SK-N-SH treated with all-trans-retinoic acid at 6 μM for 48 hours (cell line): Measurements from ENCODE around the gene OVCA2.

Source experiments
- ATAC-seq: fragments of 200-7000 bp; cut with Tn5 transposase; 3 replicates; pipeline ENCODE4 v1.9.1; 2020; ENCODE audit warnings: mild to moderate bottlenecking, moderate library complexity
- ARNTL ChIP-seq: fragments of 450-650 bp; formaldehyde crosslinking; IDR thresholded peaks from 2 replicates; pipeline ENCODE4 v1.5.0; 2020; ENCODE audit warnings: low read depth, mild to moderate bottlenecking, moderate library complexity, borderline replicate concordance
- BACH2 ChIP-seq: fragments of 250-450 bp; sonication (Bioruptor Pico); IDR thresholded peaks from 2 replicates; pipeline ENCODE4 v1.9.0; 2021; ENCODE audit warnings: mild to moderate bottlenecking, borderline replicate concordance
- CREB5 ChIP-seq: fragments of 250-450 bp; sonication (Bioruptor Pico); IDR thresholded peaks from 2 replicates; pipeline ENCODE4 v1.5.1; 2020; ENCODE audit warnings: low read depth, mild to moderate bottlenecking, moderate library complexity
- CSDC2 ChIP-seq: fragments of 250-450 bp; sonication (Bioruptor Pico); IDR thresholded peaks from 2 replicates; pipeline ENCODE4 v1.5.0; 2020; ENCODE audit warnings: mild to moderate bottlenecking, moderate library complexity
- CSRNP3 ChIP-seq: fragments of 250-450 bp; sonication (Bioruptor Pico); IDR thresholded peaks from 2 replicates; pipeline ENCODE4 v1.5.1; 2021; ENCODE audit warnings: mild to moderate bottlenecking, moderate library complexity
- ESRRG ChIP-seq: fragments of 250-450 bp; sonication (Bioruptor Pico); IDR thresholded peaks from 2 replicates; pipeline ENCODE4 v1.6.1; 2021; ENCODE audit warnings: mild to moderate bottlenecking
- GLIS3 ChIP-seq: fragments of 250-450 bp; sonication (Bioruptor Pico); IDR thresholded peaks from 2 replicates; pipeline ENCODE4 v1.5.0; 2020; ENCODE audit warnings: mild to moderate bottlenecking, moderate library complexity
- ISL1 ChIP-seq: fragments of 250-450 bp; sonication (Bioruptor Pico); IDR thresholded peaks from 2 replicates; pipeline ENCODE4 v2.1.2; 2022; ENCODE audit warnings: mild to moderate bottlenecking, moderate library complexity
- OSR1 ChIP-seq: fragments of 250-450 bp; sonication (Bioruptor Pico); IDR thresholded peaks from 2 replicates; pipeline ENCODE4 v1.8.0; 2022; ENCODE audit warnings: moderate library complexity, mild to moderate bottlenecking, inconsistent platforms
- PATZ1 ChIP-seq: fragments of 250-450 bp; sonication (Bioruptor Pico); IDR thresholded peaks from 2 replicates; pipeline ENCODE4 v1.8.0; 2020; ENCODE audit warnings: mild to moderate bottlenecking, moderate library complexity, borderline replicate concordance
- POU6F1 ChIP-seq: fragments of 250-450 bp; sonication (Bioruptor Pico); IDR thresholded peaks from 2 replicates; pipeline ENCODE4 v1.8.0; 2021; ENCODE audit warnings: low read depth, mild to moderate bottlenecking, moderate library complexity, borderline replicate concordance
- PPARA ChIP-seq: fragments of 250-450 bp; sonication (Bioruptor Pico); IDR thresholded peaks from 2 replicates; pipeline ENCODE4 v1.5.0; 2020; ENCODE audit warnings: mild to moderate bottlenecking, borderline replicate concordance
- RARB ChIP-seq: fragments of 250-450 bp; sonication (Bioruptor Pico); IDR thresholded peaks from 2 replicates; pipeline ENCODE4 v1.8.0; 2021; ENCODE audit warnings: mild to moderate bottlenecking, moderate library complexity
- SNAI2 ChIP-seq: fragments of 250-450 bp; sonication (Bioruptor Pico); IDR thresholded peaks from 2 replicates; pipeline ENCODE4 v1.5.0; 2020; ENCODE audit warnings: mild to moderate bottlenecking, moderate library complexity
- TCF4 ChIP-seq: fragments of 250-450 bp; sonication (Bioruptor Pico); IDR thresholded peaks from 2 replicates; pipeline ENCODE4 v1.8.0; 2021; ENCODE audit warnings: mild to moderate bottlenecking, moderate library complexity, borderline replicate concordance
- TOX ChIP-seq: fragments of 250-450 bp; sonication (Bioruptor Pico); IDR thresholded peaks from 2 replicates; pipeline ENCODE4 v1.8.0; 2021; ENCODE audit warnings: mild to moderate bottlenecking, moderate library complexity, borderline replicate concordance
- TSHZ2 ChIP-seq: fragments of 250-450 bp; sonication (Bioruptor Pico); IDR thresholded peaks from 2 replicates; pipeline ENCODE4 v1.5.0; 2020; ENCODE audit warnings: mild to moderate bottlenecking, moderate library complexity
- ZC3H10 ChIP-seq: fragments of 250-450 bp; sonication (Bioruptor Pico); IDR thresholded peaks from 2 replicates; pipeline ENCODE4 v1.5.1; 2021; ENCODE audit warnings: mild to moderate bottlenecking, moderate library complexity
- ZFP3 ChIP-seq: fragments of 250-450 bp; sonication (Bioruptor Pico); IDR thresholded peaks from 2 replicates; pipeline ENCODE4 v1.5.0; 2020; ENCODE audit warnings: mild to moderate bottlenecking, moderate library complexity
- ZFP30 ChIP-seq: fragments of 450-650 bp; formaldehyde crosslinking; IDR thresholded peaks from 2 replicates; pipeline ENCODE4 v1.5.0; 2022; ENCODE audit warnings: mild to moderate bottlenecking, moderate library complexity
- ZNF565 ChIP-seq: fragments of 450-650 bp; formaldehyde crosslinking; conservative IDR thresholded peaks from 2 replicates; pipeline ENCODE4 v1.5.0; 2020; ENCODE audit warnings: low read depth, mild to moderate bottlenecking, moderate library complexity
- ZNF70 ChIP-seq: fragments of 450-650 bp; formaldehyde crosslinking; IDR thresholded peaks from 2 replicates; pipeline ENCODE4 v1.5.0; 2020; ENCODE audit warnings: mild to moderate bottlenecking, moderate library complexity
- ZNF8 ChIP-seq: fragments of 450-650 bp; formaldehyde crosslinking; IDR thresholded peaks from 2 replicates; pipeline ENCODE4 v1.5.0; 2020; ENCODE audit warnings: mild to moderate bottlenecking, moderate library complexity

OVCA2 gene

GRCh38 chr17:2075336-2076086, 33.7 kb downstream of the OVCA2 start:
- TF ChIP-seq ZNF565, result peak; percentile 8; the same call in 1 of the 2 replicates
- peak; percentile 74; the same call in 1 of the 2 replicates for TF ChIP-seq ZNF70 (CRISPR knock-in tag)
- TF ChIP-seq TCF4, result no peak
- no peak for TF ChIP-seq ZFP30 (CRISPR knock-in tag)
- no peak for TF ChIP-seq ZFP3 (CRISPR knock-in tag)
- 0 out of 2 replicates have a peak, but pooled peaks have one; percentile 60 for TF ChIP-seq GLIS3 (CRISPR knock-in tag)
- peak; percentile 74 for TF ChIP-seq TSHZ2
- ATAC-seq, result peak; percentile 49; the same call in 2 of the 3 replicates

GRCh38 chr17:2076087-2076984, 34.5 kb downstream of the OVCA2 start:
- TF ChIP-seq OSR1 (CRISPR knock-in tag) (no peak), RARB (no peak), TSHZ2 (peak; percentile 81), ISL1 (no peak), CREB5 (no peak), TCF4 (peak; percentile 95), CSDC2 (CRISPR knock-in tag) (no peak), ZNF70 (CRISPR knock-in tag) (peak; percentile 61), BACH2 (CRISPR knock-in tag) (no peak), ZC3H10 (no peak), PATZ1 (CRISPR knock-in tag) (no peak), SNAI2 (CRISPR knock-in tag) (no peak), ESRRG (no peak), ZFP3 (CRISPR knock-in tag) (no peak), ARNTL (CRISPR knock-in tag) (no peak), CSRNP3 (CRISPR knock-in tag) (no peak), GLIS3 (CRISPR knock-in tag) (no peak), TOX (CRISPR knock-in tag) (no peak), ZNF565 (peak; percentile 88), PPARA (no peak), POU6F1 (no peak), ZFP30 (CRISPR knock-in tag) (no peak), ZNF8 (CRISPR knock-in tag) (no peak)
- ATAC-seq, result peak; percentile 42; the same call in 1 of the 3 replicates
